ENCODE measurements around the gene RRP1B.
A peak's percentile ranks its signal among the peaks of the same experiment; 100 is the strongest.

DNA sequence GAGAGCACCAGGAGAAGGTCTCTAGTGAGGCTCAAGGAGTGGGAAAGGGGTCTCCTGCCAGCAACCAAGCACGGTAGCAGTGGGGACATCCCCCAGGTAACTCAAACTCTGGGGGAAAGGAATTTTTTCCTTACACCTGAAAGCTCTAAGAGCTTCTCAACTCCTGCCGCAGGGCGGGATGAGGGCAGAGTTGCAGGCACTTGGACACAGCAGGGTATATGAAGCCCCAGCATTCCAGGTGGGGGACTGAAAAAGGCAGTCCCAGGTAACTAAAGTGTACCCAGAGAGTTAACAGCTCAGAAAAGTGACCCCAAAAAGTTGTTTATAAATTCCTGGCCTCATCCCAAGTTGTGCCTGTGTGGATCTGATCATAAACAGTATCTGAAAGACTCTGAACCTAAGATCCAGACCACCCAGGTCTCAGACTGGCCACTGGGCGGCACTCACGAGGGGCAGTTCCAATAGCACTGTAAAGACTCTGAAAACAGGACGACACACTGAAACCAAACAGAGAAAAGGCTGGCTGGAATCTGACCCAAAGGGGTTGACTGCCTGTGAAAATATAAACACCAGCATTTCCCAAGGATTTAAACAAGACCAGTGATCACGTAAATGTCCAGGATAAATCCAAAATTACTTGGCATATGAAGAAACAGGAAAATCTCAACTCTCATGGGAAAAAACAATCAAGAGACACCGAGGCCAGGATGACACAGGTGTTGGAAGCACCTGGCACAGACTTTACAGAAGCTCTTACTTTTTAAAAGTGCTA is 47.6 kb upstream of the RRP1B start:
- no peak for TF ChIP-seq EZH2phosphoT487 (IDR thresholded peaks at IDR 0.05; ENCODE audit: unreplicated experiment)
- TF ChIP-seq, protein P1, sequence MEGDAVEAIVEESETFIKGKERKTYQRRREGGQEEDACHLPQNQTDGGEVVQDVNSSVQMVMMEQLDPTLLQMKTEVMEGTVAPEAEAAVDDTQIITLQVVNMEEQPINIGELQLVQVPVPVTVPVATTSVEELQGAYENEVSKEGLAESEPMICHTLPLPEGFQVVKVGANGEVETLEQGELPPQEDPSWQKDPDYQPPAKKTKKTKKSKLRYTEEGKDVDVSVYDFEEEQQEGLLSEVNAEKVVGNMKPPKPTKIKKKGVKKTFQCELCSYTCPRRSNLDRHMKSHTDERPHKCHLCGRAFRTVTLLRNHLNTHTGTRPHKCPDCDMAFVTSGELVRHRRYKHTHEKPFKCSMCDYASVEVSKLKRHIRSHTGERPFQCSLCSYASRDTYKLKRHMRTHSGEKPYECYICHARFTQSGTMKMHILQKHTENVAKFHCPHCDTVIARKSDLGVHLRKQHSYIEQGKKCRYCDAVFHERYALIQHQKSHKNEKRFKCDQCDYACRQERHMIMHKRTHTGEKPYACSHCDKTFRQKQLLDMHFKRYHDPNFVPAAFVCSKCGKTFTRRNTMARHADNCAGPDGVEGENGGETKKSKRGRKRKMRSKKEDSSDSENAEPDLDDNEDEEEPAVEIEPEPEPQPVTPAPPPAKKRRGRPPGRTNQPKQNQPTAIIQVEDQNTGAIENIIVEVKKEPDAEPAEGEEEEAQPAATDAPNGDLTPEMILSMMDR (conservative IDR thresholded peaks at IDR 0.05; ENCODE audit: low read depth in 2 of 2), result peak; percentile 77 to 84
- TF ChIP-seq, protein P2, sequence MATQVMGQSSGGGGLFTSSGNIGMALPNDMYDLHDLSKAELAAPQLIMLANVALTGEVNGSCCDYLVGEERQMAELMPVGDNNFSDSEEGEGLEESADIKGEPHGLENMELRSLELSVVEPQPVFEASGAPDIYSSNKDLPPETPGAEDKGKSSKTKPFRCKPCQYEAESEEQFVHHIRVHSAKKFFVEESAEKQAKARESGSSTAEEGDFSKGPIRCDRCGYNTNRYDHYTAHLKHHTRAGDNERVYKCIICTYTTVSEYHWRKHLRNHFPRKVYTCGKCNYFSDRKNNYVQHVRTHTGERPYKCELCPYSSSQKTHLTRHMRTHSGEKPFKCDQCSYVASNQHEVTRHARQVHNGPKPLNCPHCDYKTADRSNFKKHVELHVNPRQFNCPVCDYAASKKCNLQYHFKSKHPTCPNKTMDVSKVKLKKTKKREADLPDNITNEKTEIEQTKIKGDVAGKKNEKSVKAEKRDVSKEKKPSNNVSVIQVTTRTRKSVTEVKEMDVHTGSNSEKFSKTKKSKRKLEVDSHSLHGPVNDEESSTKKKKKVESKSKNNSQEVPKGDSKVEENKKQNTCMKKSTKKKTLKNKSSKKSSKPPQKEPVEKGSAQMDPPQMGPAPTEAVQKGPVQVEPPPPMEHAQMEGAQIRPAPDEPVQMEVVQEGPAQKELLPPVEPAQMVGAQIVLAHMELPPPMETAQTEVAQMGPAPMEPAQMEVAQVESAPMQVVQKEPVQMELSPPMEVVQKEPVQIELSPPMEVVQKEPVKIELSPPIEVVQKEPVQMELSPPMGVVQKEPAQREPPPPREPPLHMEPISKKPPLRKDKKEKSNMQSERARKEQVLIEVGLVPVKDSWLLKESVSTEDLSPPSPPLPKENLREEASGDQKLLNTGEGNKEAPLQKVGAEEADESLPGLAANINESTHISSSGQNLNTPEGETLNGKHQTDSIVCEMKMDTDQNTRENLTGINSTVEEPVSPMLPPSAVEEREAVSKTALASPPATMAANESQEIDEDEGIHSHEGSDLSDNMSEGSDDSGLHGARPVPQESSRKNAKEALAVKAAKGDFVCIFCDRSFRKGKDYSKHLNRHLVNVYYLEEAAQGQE (IDR thresholded peaks at IDR 0.05; ENCODE audit: unreplicated experiment), result no peak
- no peak for TF ChIP-seq EZH2 (IDR thresholded peaks at IDR 0.05; ENCODE audit: low read depth, unreplicated experiment)
- no peak for TF ChIP-seq POLR2AphosphoS5 (IDR thresholded peaks at IDR 0.05; ENCODE audit: low read depth)

All from GM23338 (cell line).